Coronary artery (tissue), 2 donors: ENCODE data around the gene C1orf53.
"Not testable (repeated sequence)": the region's sequence is repeated elsewhere in the genome, so short reads cannot be mapped to it uniquely, and the experiment has no call there.

Source experiments
- DNase-seq: peaks from one replicate; pipeline ENCODE4 v3.0.0-alpha.2; 2017; ENCODE audit warnings: low spot score
- H3K27ac ChIP-seq, 2 donors: fragments of 200-600 bp; sonication (generic); one replicate each; pipeline ENCODE4 v1.5.1; 2016 to 2019
- H3K4me3 ChIP-seq: fragments of 200-600 bp; sonication (generic); 2 replicates; pipeline ENCODE4 v1.5.1; 2016; ENCODE audit warnings: mild to moderate bottlenecking, moderate library complexity
- TF ChIP-seq, protein P1 (sequence below): fragments of 200-600 bp; sonication (generic); IDR thresholded peaks from one replicate; pipeline ENCODE4 v1.5.1; 2019; ENCODE audit warnings: antibody characterized with exemption

Gene C1orf53

DNA sequence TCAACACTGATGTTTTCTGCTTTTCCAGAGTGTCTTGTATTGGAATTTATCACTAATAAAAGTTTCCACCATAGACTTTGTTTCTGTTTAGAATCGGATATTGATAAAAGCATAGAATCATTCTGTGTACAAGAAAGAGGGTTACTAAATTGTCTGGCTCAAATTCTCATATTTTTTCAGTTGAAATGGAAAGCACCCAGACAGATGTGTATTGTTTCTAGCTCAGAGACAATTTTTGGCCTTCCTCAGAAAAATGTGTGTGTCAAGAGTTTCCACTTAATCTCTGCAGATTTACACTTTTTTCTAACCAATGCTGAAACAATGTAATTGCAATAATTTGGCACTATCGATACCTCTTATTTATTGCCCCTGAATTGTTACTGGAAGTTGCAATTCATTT lies 35.0 kb downstream of the C1orf53 start:
- DNase-seq: no peak
- Histone ChIP-seq H3K27ac (no peak overlapping the region), H3K4me3 (no peak overlapping the region)
- TF ChIP-seq, protein P1, sequence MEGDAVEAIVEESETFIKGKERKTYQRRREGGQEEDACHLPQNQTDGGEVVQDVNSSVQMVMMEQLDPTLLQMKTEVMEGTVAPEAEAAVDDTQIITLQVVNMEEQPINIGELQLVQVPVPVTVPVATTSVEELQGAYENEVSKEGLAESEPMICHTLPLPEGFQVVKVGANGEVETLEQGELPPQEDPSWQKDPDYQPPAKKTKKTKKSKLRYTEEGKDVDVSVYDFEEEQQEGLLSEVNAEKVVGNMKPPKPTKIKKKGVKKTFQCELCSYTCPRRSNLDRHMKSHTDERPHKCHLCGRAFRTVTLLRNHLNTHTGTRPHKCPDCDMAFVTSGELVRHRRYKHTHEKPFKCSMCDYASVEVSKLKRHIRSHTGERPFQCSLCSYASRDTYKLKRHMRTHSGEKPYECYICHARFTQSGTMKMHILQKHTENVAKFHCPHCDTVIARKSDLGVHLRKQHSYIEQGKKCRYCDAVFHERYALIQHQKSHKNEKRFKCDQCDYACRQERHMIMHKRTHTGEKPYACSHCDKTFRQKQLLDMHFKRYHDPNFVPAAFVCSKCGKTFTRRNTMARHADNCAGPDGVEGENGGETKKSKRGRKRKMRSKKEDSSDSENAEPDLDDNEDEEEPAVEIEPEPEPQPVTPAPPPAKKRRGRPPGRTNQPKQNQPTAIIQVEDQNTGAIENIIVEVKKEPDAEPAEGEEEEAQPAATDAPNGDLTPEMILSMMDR: no peak

DNA sequence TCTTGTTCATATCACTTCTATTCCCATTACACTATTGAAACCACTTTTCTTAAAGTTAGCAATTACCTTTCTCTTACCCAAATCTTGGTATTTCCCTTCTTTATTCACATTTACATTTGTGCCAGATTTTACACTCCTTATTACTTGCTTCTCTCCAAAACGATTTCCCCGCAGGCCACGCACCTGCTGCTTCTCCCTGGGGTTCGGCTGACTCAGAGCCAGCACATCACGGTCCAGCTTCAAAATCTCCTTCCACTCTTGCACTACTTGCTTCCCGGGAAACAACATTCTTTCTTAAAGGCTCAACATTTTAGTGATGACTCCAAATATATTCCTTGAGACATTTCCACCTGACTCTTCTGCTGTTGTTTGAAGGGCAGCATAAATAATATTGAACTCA lies 35.5 kb downstream of the C1orf53 start:
- TF ChIP-seq, protein P1: no peak
- Histone ChIP-seq H3K4me3 (no peak overlapping the region), H3K27ac (no peak overlapping the region)
- DNase-seq: no peak

DNA sequence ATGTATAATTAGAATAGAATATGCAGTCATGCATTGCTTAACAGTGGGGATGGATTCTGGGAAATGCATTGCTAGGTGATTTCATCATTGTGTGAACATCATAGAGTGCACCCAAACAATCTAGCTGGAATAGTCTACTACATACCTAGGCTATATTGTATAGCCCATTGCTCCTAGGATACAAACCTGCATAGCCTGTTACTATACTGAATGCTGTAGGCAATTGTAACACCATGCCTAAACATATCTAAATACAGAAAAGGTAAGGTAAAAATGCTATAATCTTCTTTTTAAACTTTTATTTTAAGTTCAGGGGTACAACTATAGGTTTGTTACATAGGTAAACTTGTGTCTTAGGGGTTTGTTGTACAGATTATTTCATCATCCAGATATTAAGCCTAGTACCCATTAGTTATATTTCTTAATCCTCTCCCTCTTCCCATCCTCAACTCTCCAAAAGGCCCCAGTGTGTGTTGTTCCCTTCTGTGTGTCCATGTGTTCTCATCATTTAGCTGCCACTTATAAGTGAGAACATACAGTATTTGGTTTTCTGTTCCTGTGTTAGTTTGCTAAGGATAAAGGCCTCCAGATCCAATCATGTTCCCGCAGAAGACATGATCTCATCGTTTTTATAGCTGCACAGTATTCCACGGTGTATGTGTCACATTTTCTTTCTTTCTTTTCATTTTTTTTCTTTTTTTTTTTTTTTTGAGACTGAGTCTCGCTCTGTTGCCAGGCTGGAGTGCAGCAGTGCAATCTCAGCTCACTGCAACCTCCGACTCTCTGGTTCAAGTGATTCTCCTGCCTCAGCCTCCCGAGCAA lies 36.9 kb downstream of the C1orf53 start:
- H3K27ac ChIP-seq, DNase-seq, H3K4me3 ChIP-seq: not testable (repeated sequence)

DNA sequence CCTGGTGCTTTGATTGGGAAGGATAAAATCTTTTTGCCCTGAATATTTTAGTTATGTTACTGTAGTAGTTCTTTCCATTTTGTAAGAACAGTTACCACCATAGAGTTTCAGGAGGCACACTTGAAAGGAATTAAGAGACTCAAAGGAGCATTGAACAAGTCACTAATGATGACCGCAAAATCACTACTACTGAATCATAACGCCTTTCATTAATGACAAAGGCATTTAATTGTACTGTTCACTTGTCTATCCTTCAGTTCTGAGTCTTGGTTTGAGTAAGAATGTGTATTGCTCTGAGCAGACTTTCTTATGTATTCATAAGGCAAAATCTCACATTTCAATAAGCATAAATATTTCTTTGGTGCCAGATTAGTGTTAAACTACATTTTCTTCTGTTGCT lies 39.6 kb downstream of the C1orf53 start:
- Histone ChIP-seq H3K4me3 (no peak overlapping the region), H3K27ac (no peak overlapping the region)
- TF ChIP-seq, protein P1: no peak
- no peak for DNase-seq

DNA sequence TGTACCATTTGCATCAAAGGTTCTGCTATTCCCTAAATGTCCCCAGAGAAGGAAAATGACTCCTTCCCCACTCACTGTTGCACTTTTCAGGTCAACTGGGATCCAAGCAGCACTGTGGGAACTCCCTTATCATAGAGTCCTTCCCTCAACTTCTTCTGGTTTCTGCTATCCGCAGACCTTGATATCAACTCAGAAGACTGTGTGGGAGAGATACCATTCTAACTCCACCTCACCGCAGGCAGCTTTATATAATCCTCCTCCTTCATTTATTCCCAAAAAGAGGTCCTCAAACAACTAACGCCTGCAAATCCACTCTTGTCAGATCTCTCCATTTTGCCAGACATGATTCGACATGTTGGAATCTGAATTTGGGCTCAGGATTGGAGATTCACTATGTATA lies 42.1 kb downstream of the C1orf53 start:
- TF ChIP-seq, protein P1: no peak
- H3K4me3 ChIP-seq: no peak overlapping the region
- no peak for DNase-seq
- H3K27ac ChIP-seq: no peak overlapping the region

DNA sequence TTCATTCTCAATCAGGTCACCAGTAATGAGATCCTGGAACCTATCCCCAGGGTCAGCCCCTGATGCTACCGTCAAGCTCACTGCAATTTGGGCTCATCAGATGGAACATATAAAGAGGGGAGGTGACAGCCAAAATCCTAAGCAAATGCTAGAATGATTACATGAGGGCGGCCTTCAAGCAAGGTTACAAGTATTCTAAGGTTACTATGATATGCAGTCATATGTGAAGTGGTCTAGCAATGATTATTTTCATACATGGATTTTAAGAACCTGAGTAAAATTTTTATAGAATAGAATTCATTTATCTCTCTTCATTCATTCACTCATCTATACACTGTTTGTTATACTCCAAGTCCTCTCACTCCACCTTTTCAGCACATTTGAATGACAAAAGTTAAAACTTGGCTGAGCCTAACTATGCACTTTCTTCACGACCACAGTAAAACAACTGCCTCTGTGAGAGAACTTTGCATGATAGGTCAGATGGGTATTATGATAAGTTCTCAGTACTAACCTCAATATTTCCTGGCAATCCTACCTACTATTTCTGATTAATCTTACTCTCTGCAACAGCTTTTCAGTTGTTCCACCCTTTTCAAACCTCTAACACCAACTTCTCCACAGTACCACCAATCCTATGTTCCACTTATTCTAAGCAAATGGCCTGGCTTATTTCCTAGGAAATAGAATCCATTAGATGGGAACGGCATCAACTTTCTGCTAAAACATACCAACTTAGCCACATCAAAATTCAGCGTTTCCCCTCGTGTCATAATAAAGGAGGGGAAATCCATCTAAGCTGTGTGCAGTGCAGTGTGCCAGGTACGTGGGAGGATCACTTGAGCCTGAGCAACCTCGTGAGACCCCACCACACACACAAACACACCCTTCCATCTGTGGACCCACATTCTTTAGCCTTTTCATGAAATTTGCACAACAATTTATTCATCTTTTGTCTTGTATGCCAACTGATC lies 46.8 kb downstream of the C1orf53 start:
- H3K27ac ChIP-seq: no peak overlapping the region
- TF ChIP-seq, protein P1: no peak
- H3K4me3 ChIP-seq: no peak overlapping the region
- DNase-seq: no peak

DNA sequence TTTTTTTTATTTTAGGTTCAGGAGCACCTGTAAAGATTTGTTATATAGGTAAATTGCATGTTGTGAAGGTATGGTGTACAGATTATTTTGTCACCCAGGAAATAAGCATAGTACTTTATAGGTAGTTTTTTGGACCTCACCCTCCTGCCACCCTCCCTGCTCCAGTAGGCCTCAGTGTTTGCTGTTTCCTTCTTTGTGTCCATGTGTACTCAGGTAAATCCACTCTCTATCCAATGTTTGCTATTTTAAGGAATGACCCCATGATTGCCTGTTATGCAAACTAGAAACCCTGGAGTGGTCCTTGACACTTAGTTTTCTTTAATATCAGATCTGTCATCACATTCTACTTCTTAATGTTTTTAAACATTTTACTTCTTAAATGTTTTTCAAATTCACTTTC lies 48.7 kb downstream of the C1orf53 start:
- Histone ChIP-seq H3K27ac (no peak overlapping the region), H3K4me3 (no peak overlapping the region)
- DNase-seq: no peak
- TF ChIP-seq, protein P1: no peak
